HUES6 (cell line): ENCODE results near the gene SPRN.
"Not testable (repeated sequence)": the region's sequence is repeated elsewhere in the genome, so short reads cannot be mapped to it uniquely, and the experiment has no call there.

ENCODE experiments used
- H3K27ac ChIP-seq: 2 replicates; pipeline ENCODE4 v1.7.0; 2013; ENCODE audit warnings: low read depth, mild to moderate bottlenecking, low read length, inconsistent platforms
- H3K27me3 ChIP-seq: 2 replicates; pipeline ENCODE4 v1.6.1; 2013; ENCODE audit warnings: low read length; ENCODE audit not compliant: control insufficient read depth, insufficient read depth
- H3K36me3 ChIP-seq: 2 replicates; pipeline ENCODE4 v1.6.1; 2013; ENCODE audit warnings: low read length; ENCODE audit not compliant: control insufficient read depth, insufficient read depth
- H3K4me1 ChIP-seq: 2 replicates; pipeline ENCODE4 v1.6.1; 2013; ENCODE audit warnings: low read length; ENCODE audit not compliant: control insufficient read depth, insufficient read depth
- H3K4me3 ChIP-seq: 2 replicates; pipeline ENCODE4 v1.5.1; 2013; ENCODE audit warnings: low read depth, low read length
- H3K9ac ChIP-seq: one replicate; pipeline ENCODE4 v1.6.1; 2013; ENCODE audit warnings: mild to moderate bottlenecking, low read length
- H3K9me3 ChIP-seq: 2 replicates; pipeline ENCODE4 v1.6.1; 2013; ENCODE audit warnings: low read depth, low read length; ENCODE audit not compliant: control insufficient read depth, insufficient read depth

Gene SPRN

DNA sequence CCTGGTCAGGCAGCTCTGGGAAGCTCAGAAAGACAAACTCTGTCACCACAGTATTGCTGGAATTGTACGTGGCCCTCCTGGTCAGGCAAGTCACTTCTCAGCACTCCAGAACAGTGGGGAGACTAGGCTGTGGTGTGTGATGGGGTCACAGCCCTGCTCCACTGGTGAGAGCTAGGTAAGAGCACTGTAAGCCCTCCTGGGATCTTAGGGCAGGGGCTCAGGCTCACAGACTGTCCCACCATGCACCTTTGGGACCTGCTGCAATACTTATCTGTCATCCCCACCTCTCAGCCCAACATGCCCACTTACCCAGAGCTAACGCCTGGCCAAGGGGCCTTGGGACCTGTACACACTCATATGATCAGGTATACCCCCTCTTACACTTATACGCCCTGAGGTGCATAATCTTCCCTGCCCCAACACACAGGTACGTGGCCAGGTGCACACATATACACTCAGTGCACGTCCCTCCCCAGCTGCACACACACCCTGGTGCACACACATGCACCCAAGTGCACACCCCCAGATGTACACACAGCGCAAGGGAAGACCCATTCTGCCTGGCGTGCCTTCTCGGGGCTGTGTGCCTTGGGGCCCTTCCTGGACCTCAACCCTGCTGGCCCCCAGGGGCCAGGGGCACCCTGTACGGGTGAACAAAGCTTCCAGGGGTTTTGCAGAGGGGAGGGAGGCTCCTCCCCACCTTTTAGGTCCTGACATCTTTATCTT is 7.6 kb upstream of the SPRN start:
- H3K9ac ChIP-seq, H3K9me3 ChIP-seq, H3K4me1 ChIP-seq, H3K36me3 ChIP-seq, H3K4me3 ChIP-seq, H3K27me3 ChIP-seq, H3K27ac ChIP-seq: not testable (repeated sequence)

DNA sequence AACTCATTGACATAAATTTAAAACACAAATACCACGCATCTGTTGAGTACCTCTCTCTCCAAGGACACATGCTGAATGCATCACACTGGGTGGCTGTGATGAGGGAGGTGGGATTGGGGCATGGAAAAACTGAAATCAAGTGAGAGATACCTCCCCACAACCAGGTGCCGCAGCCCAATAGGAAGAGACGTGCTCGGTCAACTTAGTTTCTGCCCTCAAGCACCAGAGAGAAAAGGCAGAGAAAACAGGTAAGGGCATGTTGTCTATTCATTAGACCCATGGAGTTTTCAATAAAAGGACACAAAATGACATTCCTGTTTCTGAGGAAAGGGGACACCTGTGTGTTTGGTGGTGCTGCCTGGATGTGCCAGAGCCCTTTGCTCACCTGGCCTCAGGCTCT is 5.1 kb upstream of the SPRN start:
- H3K36me3 ChIP-seq, H3K4me1 ChIP-seq, H3K4me3 ChIP-seq, H3K27me3 ChIP-seq, H3K9me3 ChIP-seq, H3K9ac ChIP-seq, H3K27ac ChIP-seq: not testable (repeated sequence)

DNA sequence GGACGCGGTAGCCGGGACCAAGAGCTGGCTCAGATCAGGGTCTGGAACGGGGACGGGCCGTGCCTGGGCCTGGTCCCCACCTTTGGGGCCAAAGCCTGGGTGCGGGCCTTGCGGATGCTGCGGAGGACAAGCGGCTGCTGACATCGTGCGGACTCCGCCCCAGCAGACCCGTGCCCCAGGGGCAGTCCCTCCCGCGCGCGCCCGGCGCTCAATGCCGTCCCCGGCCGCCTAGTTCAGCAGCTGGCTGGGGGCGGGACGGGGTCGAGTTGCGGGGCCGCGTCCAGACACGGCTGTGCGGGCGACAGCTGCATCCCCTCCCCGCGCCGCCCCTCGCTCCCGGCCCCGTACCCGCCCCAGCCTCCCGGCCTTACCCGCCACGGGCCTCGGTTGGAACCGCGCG is 323 bp downstream of the SPRN start:
- not testable (repeated sequence) for H3K9me3 ChIP-seq, H3K9ac ChIP-seq, H3K4me3 ChIP-seq, H3K27ac ChIP-seq, H3K4me1 ChIP-seq
- H3K36me3 ChIP-seq = peaks cover 20% of the 10 kb centered on the region
- peaks cover 30% of the 10 kb centered on the region for H3K27me3 ChIP-seq

DNA sequence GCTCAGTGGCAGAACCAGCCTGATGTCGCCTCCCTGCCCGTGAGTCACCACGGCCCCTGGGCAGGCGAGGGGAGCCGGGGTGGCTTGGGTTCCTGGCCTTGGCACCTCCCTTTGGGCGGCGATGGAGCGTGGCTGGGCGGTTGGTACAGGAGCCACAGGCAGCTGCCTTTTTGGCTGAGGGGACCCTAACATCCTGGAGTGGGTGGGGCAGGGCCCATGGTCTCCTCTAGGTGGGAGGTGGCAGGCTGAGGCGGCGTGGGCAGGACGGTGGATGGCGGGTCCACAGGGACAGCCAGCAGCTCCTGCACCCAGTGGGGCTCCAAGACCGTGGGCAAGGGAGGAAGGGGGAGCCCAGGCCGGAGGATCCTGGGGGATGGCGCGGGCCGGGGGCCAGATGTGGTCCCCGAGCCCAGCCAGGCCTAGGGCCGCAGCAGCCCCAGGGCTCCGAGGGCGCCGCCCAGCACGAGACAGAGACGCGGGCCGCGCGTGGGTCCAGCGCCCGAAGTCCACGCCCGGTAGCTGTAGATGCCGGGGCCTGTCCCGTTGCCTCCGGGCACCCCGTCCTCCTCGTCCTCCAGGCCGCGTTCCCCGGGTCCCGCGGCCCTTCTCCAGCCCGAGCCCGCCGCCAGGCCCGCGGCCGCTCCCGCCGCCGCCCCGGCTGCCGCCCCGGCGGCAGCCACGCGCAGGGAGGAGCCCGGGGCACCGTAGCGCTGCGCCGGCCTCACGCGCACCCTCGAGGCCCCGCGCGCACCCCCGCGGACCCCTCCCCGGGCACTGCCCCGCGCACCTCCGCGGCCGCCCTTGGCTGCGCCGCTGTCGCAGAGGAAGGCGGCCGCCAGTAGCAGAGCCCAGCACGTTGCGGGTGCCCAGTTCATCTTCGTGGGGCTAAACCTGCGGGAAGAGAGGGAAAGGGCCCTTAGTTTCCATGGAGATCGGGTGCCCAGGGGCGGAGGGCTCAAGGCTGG is 1.3 kb downstream of the SPRN start:
- Histone ChIP-seq H3K9ac (no peak overlapping the region), H3K9me3 (no peaks in the 10 kb centered on the region), H3K27ac (no peak overlapping the region), H3K36me3 (peaks cover 30% of the 10 kb centered on the region), H3K27me3 (peaks cover 30% of the 10 kb centered on the region), H3K4me1 (no peaks in the 10 kb centered on the region), H3K4me3 (peak overlapping the region; percentile 40)

DNA sequence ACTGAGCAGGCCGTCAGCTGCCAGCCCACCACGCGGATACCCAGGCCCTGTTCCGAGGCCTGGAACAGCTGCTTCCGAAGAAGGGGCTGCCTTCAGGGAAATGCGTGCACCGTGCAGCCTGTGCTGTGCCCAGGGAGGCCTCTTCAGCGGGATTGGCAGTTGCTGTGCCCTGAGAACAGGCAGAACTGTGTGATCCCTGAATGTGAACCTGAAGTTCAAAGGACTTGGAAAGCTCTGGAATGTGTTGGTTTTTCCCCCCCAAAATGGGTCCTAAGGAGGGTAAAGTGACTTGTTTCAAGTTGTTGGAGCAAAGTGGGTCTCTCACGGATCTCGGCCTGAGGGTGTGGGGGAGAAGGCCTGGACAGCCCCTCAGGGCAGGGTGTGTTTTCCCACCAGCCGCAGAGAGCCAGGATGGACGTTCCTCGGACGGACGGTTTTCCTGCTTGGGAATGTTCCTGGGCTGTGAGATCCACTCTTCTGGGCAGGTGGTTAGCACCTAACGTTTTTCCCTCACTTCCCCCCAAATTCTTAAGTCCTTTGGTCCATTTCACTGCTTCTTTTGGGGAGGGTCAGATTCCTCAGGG is 2.1 kb downstream of the SPRN start:
- no peak overlapping the region for H3K9ac ChIP-seq
- H3K4me3 ChIP-seq = no peak overlapping the region; the same call in 1 of the 2 replicates

DNA sequence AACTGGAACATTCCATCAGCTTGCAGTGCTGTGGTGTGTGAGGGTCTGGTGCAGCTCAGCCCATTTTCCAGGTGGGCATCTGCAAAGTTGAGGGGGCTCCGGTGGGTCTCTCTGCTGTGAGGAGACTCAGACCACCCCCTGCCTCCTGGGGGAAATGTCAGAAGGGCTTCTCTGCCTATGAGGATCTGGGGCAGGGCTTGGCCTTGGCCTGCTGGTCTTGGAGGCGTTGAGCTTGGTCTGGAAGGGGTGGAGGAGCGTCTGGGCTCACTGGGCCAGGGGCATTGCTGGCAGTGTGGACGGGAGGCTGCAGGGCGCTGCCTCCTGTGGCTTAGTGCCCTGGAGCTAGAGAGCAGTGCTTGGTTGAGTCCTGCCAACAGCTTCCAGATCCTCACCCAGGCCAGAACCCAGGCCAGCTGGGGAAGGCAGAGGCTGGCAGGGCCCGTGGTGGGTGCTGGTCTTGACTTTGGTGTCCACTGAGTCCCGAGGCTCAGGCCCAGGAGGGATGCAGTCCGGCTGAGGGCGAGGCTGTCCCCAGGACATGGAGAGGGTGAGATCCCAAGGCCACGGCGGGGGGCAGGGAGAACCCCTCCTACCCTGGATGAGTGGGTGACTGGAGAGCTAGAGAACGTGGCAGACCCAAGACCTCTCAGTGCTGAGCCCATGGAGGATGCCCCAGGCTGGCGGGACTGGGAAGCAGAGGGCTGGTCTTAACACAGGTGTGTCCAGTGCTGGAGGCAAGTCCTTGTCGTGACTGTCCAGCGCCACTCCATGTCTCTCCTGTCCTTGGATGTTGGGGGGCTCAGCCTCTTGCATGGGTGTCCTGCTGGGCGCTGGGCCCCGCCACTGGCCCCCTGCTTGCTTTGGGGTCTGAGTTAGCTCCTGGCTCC is 2.8 kb downstream of the SPRN start:
- H3K9me3 ChIP-seq = no peaks in the 10 kb centered on the region
- no peak overlapping the region for H3K4me3 ChIP-seq
- H3K27me3 ChIP-seq = peaks cover 30% of the 10 kb centered on the region
- no peak overlapping the region for H3K9ac ChIP-seq
- no peaks in the 10 kb centered on the region for H3K4me1 ChIP-seq
- H3K36me3 ChIP-seq = peaks cover 30% of the 10 kb centered on the region
- H3K27ac ChIP-seq = no peak overlapping the region

More for the DNA sequence above, 2.1 kb downstream of the SPRN start:
- Histone ChIP-seq H3K27ac (no peak overlapping the region), H3K27me3 (peaks cover 30% of the 10 kb centered on the region), H3K4me1 (no peaks in the 10 kb centered on the region), H3K36me3 (peaks cover 30% of the 10 kb centered on the region), H3K9me3 (no peaks in the 10 kb centered on the region)

DNA sequence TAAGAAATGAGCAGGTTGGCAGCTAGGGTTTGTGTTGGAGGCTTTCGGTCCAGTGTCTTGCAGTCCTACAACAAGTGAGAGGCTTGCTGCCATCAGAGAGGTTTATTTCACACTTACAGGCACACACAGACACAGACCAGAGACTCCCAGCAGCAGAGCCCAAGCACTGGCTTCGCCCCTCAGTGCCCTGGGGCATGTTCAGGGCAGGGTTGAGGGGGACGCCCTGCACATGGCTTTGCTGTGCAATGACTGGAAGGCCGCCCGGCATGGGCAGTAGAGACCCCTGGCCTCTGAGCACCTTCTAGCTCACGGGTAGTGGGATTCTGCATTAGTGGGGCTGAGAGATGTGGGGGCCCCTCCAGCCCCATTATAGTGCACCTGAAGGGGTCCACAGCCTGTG is 3.8 kb downstream of the SPRN start:
- Histone ChIP-seq H3K9me3 (peaks cover 2% of the 10 kb centered on the region), H3K4me3 (no peak overlapping the region), H3K36me3 (peaks cover 35% of the 10 kb centered on the region), H3K27me3 (peaks cover 30% of the 10 kb centered on the region), H3K4me1 (no peaks in the 10 kb centered on the region), H3K9ac (no peak overlapping the region), H3K27ac (no peak overlapping the region)

DNA sequence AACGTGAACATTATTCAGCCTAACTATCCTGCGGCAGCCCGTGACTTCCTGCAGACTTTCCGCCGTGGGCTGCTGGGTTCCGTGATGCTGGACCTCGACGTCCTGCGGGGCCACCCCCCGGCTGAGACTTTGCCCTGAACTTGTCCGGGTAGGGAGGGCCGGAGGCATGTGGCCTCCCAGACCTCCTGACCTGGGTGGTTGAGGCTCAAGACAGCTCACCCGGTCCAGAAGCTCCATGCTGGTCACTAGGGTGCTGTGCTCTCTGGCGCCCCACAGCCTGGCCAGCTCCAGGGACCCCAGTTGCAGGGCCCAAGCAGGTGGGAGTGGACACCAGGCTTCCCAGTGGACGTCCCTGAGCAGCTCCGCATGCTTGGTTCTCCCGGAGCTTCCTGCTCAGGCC is 4.4 kb downstream of the SPRN start:
- peaks cover 40% of the 10 kb centered on the region for H3K36me3 ChIP-seq

DNA sequence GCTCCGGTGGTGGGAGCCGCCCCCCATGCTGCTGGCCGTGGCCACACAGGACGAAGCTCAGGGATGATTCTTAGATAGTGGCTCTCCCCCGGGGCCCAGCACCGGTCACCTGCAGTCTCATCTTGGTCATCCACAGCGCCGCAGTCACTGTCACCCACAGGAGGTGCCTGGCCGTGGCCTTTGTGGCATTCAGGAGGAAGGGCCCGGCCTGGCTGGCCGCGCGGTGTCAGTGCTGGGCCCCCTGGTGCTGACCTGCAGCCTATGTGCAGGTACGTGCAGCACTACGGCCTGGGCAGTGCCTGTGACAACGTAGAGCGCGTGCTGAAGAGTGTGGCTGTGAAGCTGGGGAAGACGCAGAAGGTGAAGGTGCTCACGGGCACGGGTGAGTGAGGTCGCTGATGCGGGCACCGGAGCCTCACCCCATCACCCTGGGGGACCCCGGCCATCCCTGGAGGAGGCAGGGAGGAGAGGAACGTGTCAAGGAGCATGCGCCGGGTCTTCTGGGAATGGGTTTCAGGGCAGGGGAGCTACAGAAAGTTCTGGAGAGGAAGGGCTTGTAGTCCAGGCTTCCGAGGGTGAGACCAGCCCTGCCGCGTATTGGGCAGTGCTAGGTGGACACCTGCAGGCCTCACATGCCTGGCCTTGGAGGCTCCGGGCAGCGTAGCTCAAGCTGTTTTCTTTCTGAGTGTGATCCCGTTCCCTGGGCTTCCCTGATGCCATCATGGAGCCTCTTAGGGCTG is 5.0 kb downstream of the SPRN start:
- Histone ChIP-seq H3K27ac (no peak overlapping the region), H3K9me3 (peaks cover 3% of the 10 kb centered on the region), H3K4me1 (no peaks in the 10 kb centered on the region), H3K4me3 (no peak overlapping the region), H3K9ac (no peak overlapping the region), H3K27me3 (peaks cover 21% of the 10 kb centered on the region), H3K36me3 (peaks cover 42% of the 10 kb centered on the region)

More for the DNA sequence above, 4.4 kb downstream of the SPRN start:
- Histone ChIP-seq H3K27me3 (peaks cover 26% of the 10 kb centered on the region), H3K27ac (no peak overlapping the region), H3K4me1 (no peaks in the 10 kb centered on the region), H3K4me3 (no peak overlapping the region), H3K9ac (no peak overlapping the region), H3K9me3 (peaks cover 3% of the 10 kb centered on the region)
